ENCODE measurements around the gene CCDC78.
"Not testable (repeated sequence)": the region's sequence is repeated elsewhere in the genome, so short reads cannot be mapped to it uniquely, and the experiment has no call there.

CCDC78 gene

GRCh38 chr16:756428-756827, 30.2 kb upstream of the CCDC78 start:
- TF ChIP-seq NFRKB (IDR thresholded peaks at IDR 0.05) = no peak
- no peak for TF ChIP-seq HDGF (IDR thresholded peaks at IDR 0.05; ENCODE audit: borderline replicate concordance)
- no peak for TF ChIP-seq FOXM1 (IDR thresholded peaks at IDR 0.05; ENCODE audit: borderline replicate concordance)
- TF ChIP-seq SUZ12 (IDR thresholded peaks at IDR 0.05) = no peak
- TF ChIP-seq PKNOX1 (IDR thresholded peaks at IDR 0.05) = no peak
- no peak for TF ChIP-seq ZNF384 (IDR thresholded peaks at IDR 0.05)
- TF ChIP-seq CTBP1 (IDR thresholded peaks at IDR 0.05; ENCODE audit: borderline replicate concordance) = no peak
- no peak for TF ChIP-seq SP1 (IDR thresholded peaks at IDR 0.05)
- TF ChIP-seq BHLHE40 (IDR thresholded peaks at IDR 0.05; ENCODE audit: borderline replicate concordance) = no peak
- no peak for TF ChIP-seq ARNT (IDR thresholded peaks at IDR 0.05)
- no peak for TF ChIP-seq FOXK2 (IDR thresholded peaks at IDR 0.05)
- TF ChIP-seq FOXA1 (IDR thresholded peaks at IDR 0.05) = no peak
- no peak for TF ChIP-seq LEF1 (IDR thresholded peaks at IDR 0.05; ENCODE audit: borderline replicate concordance)
- TF ChIP-seq TARDBP (IDR thresholded peaks at IDR 0.05) = no peak
- no peak for TF ChIP-seq L3MBTL2 (conservative IDR thresholded peaks at IDR 0.05)
- TF ChIP-seq ELF4 (IDR thresholded peaks at IDR 0.05) = no peak
- POLR2A ChIA-PET = interaction anchor here (1.1 kb wide), 1 partner anchor 15 kb away, joined by 3 read pairs; the partner anchor contains the start of gene CIAO3
- CTCF ChIA-PET = interaction anchor here (0.7 kb wide), 1 partner anchor 30 kb away, joined by 3 read pairs; no protein-coding TSS in a partner anchor
- DNase-seq (ENCODE audit: extremely low spot score) = no peak

GRCh38 chr16:754656-755055, 28.4 kb upstream of the CCDC78 start:
- CTCF ChIA-PET = interaction anchor here (0.6 to 0.7 kb wide), 2 partner anchors 31 to 131 kb away, joined by 3 to 6 read pairs; no protein-coding TSS in a partner anchor
- TF ChIP-seq SP1 (IDR thresholded peaks at IDR 0.05) (no peak), PKNOX1 (IDR thresholded peaks at IDR 0.05) (no peak), FOXA1 (IDR thresholded peaks at IDR 0.05) (no peak), ZNF384 (IDR thresholded peaks at IDR 0.05) (no peak), CTBP1 (IDR thresholded peaks at IDR 0.05; ENCODE audit: borderline replicate concordance) (no peak), L3MBTL2 (conservative IDR thresholded peaks at IDR 0.05) (no peak), FOXM1 (IDR thresholded peaks at IDR 0.05; ENCODE audit: borderline replicate concordance) (no peak), TARDBP (IDR thresholded peaks at IDR 0.05) (no peak), FOXK2 (IDR thresholded peaks at IDR 0.05) (no peak), HDGF (IDR thresholded peaks at IDR 0.05; ENCODE audit: borderline replicate concordance) (no peak), LEF1 (IDR thresholded peaks at IDR 0.05; ENCODE audit: borderline replicate concordance) (no peak), BHLHE40 (IDR thresholded peaks at IDR 0.05; ENCODE audit: borderline replicate concordance) (no peak), ELF4 (IDR thresholded peaks at IDR 0.05) (no peak), ARNT (IDR thresholded peaks at IDR 0.05) (no peak), SUZ12 (IDR thresholded peaks at IDR 0.05) (no peak), NFRKB (IDR thresholded peaks at IDR 0.05) (no peak)
- DNase-seq (ENCODE audit: extremely low spot score) = no peak
- POLR2A ChIA-PET = no interaction called here

GRCh38 chr16:754121-754607, 27.9 kb upstream of the CCDC78 start:
- POLR2A ChIA-PET; DNase-seq (ENCODE audit: extremely low spot score): not testable (repeated sequence)
- CTCF ChIA-PET = interaction anchor here (0.6 to 1.1 kb wide), 2 partner anchors 39 to 130 kb away, joined by 5 to 6 read pairs; partner anchors contain the start of gene METRN

- DNase-seq (ENCODE audit: extremely low spot score) = no peak
- no peak for TF ChIP-seq FOXK2 (IDR thresholded peaks at IDR 0.05)
- no peak for TF ChIP-seq ZNF384 (IDR thresholded peaks at IDR 0.05)
- no peak for TF ChIP-seq ARNT (IDR thresholded peaks at IDR 0.05)
- no peak for TF ChIP-seq NFRKB (IDR thresholded peaks at IDR 0.05)
- no peak for TF ChIP-seq HDGF (IDR thresholded peaks at IDR 0.05; ENCODE audit: borderline replicate concordance)
- TF ChIP-seq FOXM1 (IDR thresholded peaks at IDR 0.05; ENCODE audit: borderline replicate concordance) = no peak
- no peak for TF ChIP-seq SP1 (IDR thresholded peaks at IDR 0.05)
- no peak for TF ChIP-seq FOXA1 (IDR thresholded peaks at IDR 0.05)
- TF ChIP-seq LEF1 (IDR thresholded peaks at IDR 0.05; ENCODE audit: borderline replicate concordance) = no peak
- ChIA-PET POLR2A (interaction anchor here (1.1 to 1.3 kb wide), 2 partner anchors 31 to 36 kb away, joined by 3 read pairs; partner anchors contain the start of genes ANTKMT, CHTF18 and RPUSD1), CTCF (no interaction called here)
Observed at GRCh38 chr16:752007-752312, 25.7 kb upstream of the CCDC78 start.

- ChIA-PET POLR2A (interaction anchor here (1.1 to 1.5 kb wide), 3 partner anchors 10 to 36 kb away, joined by 3 to 4 read pairs (median 3); partner anchors contain the start of genes ANTKMT, CHTF18, CIAO3 and RPUSD1), CTCF (no interaction called here)
- TF ChIP-seq NFRKB (IDR thresholded peaks at IDR 0.05) (no peak), ARNT (IDR thresholded peaks at IDR 0.05) (no peak), SUZ12 (IDR thresholded peaks at IDR 0.05) (no peak), FOXM1 (IDR thresholded peaks at IDR 0.05; ENCODE audit: borderline replicate concordance) (no peak), TARDBP (IDR thresholded peaks at IDR 0.05) (no peak), SP1 (IDR thresholded peaks at IDR 0.05) (no peak), FOXA1 (IDR thresholded peaks at IDR 0.05) (no peak), L3MBTL2 (conservative IDR thresholded peaks at IDR 0.05) (no peak), HDGF (IDR thresholded peaks at IDR 0.05; ENCODE audit: borderline replicate concordance) (no peak), FOXK2 (IDR thresholded peaks at IDR 0.05) (no peak), CTBP1 (IDR thresholded peaks at IDR 0.05; ENCODE audit: borderline replicate concordance) (no peak), ELF4 (IDR thresholded peaks at IDR 0.05) (no peak)
- no peak for DNase-seq (ENCODE audit: extremely low spot score)
Observed at GRCh38 chr16:751152-752006, 25.1 kb upstream of the CCDC78 start.

- ChIA-PET CTCF (no interaction called here), POLR2A (interaction anchor here (1.5 to 2.0 kb wide), 2 partner anchors 9 kb away, joined by 4 to 5 read pairs; partner anchors contain the start of genes CIAO3 and MSLN)
- DNase-seq (ENCODE audit: extremely low spot score) = no peak
- TF ChIP-seq FOXM1 (IDR thresholded peaks at IDR 0.05; ENCODE audit: borderline replicate concordance) = no peak
Observed at GRCh38 chr16:750485-750884, 24.2 kb upstream of the CCDC78 start.

Measured in HEK293T (cell line).